GM19193 (cell line): ENCODE data around the gene KLHDC7B.

Experiments
- POLR2A ChIP-seq: IDR thresholded peaks from 4 replicates; pipeline ENCODE4 v1.6.1; 2011; ENCODE audit not compliant: insufficient read depth, insufficient read length; ENCODE audit errors: extremely low read depth

Gene KLHDC7B

GRCh38 chr22:50569896-50570535 is 24.3 kb downstream of the KLHDC7B start:
- no peak for TF ChIP-seq POLR2A

DNA sequence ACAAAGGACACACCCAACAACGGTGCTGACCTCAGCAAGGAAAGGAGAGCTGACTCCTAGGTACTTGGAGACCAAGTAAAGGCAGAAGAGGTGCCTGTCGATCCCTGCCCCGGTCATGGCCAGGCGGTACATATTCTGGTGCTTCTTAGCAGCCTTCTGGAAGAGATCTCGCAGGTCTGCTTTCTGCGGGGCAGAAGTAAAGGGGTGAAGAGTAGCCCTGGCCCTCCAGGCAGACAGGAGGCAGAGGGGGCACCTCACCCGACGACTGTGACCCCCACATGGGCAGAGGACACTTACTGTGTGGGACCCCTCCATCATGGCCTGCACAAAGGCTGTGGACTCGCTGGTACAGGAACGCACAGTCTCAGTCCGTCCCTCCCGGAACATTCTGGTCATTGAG is 25.2 kb downstream of the KLHDC7B start:
- TF ChIP-seq POLR2A, result no peak

- no peak for TF ChIP-seq POLR2A
Observed at GRCh38 chr22:50571264-50572175, 25.8 kb downstream of the KLHDC7B start.

DNA sequence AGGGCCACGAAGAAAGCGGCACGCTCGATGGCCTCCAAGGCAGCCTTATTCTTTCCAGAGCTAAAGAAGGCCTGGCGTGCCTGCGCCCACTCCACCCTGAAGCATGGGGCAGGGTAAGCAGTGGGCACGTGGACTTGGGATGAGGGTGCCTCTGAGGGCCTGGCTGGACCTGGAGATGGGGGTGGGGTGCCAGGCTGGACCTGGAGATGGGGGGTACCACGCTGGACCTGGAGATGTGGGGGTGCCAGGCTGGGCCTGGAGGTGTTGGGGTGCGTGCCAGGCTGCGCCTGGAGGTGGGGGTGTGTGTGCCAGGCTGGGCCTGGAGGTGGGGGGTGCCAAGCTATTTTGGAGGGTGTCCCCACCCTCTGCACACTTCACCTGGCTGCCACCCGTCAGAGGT is 27.3 kb downstream of the KLHDC7B start:
- TF ChIP-seq POLR2A, result no peak

GRCh38 chr22:50573491-50574382 is 28.0 kb downstream of the KLHDC7B start:
- TF ChIP-seq POLR2A, result no peak

GRCh38 chr22:50574383-50574755 is 28.7 kb downstream of the KLHDC7B start:
- no peak for TF ChIP-seq POLR2A

DNA sequence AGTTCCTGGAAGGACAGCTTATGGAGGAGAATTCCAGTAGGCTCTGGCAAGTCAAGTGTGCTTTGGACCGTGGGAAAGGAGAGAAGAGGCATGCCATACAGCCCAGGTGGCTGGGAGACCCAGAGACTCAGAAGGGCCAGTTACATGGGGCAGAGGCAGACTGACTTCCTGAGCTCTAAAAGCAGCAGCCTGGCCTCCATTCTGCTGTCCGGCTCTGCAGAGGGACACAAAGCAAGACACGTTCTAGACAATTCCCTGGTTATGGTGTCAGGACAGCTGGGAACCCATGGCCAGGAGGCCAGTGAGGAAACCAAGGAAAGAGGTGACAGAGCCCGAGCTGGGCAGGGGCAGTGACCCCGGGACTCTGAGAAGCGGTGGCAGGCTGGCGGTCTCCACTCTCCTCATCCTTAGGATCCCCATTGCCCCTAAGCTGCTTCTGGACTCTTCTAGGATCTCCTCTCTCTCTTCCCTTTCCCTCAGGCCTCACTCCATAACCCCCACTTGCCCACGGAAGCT is 29.8 kb downstream of the KLHDC7B start:
- no peak for TF ChIP-seq POLR2A

DNA sequence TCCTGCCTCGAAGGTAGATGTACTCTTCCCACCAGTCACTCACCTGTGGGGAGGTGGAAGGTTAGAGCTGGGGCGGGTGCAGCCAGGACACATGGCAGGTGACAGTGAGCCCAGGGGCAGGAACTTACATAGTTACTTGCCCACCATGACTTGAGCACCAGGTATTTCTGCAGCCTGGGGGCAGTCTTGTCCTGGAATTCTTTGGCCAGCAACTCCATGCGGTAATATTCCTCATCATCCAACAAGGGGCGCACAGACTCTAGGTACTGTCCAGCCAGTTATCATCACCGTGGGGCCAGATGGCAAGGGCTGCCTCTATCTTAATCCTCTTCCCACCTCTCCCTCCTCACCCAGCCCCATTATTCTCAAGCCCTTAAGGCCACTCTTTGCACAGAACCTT is 30.4 kb downstream of the KLHDC7B start:
- no peak for TF ChIP-seq POLR2A

GRCh38 chr22:50576806-50577696 is 31.4 kb downstream of the KLHDC7B start:
- TF ChIP-seq POLR2A, result no peak

GRCh38 chr22:50577697-50577986 is 31.9 kb downstream of the KLHDC7B start:
- TF ChIP-seq POLR2A, result no peak

- TF ChIP-seq POLR2A, result no peak
Observed at GRCh38 chr22:50577987-50578775, 32.5 kb downstream of the KLHDC7B start, which contains the start of gene CPT1B. Gene CPT1B, minus strand, starts transcription at chr22:50578427. Its CDS starts 512 bp downstream, at chr22:50577915.

- TF ChIP-seq POLR2A, result no peak
Observed at GRCh38 chr22:50578776-50579310, 33.1 kb downstream of the KLHDC7B start.

DNA sequence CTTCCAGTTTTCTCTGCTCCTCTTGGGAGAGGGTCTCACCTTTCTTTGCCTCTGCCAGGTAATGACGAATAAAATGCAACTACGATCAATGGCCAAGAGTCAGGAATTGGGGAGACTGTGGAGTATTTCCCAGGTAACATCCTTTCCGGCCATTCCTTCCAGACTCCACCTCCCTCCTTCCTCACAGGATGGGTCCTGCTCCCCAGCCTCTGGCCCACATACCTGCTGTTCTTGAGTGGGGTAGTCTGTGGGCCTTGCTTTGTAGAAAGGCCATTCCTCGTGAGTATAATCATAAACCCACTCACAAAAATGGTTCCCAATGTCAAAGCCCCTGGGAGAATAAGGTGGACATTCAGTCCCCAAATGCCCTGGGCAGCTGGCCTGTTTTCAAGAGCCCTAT is 34.1 kb downstream of the KLHDC7B start:
- TF ChIP-seq POLR2A, result no peak
